Right lung (tissue), 5 donors: Measurements from ENCODE around the gene MYH14. TPM values are rescaled to one million over a fixed set of nuclear protein-coding genes. Genes with fewer than 3 reads are reported as not detected.
A peak's percentile ranks its signal among the peaks of the same experiment; 100 is the strongest.

Source experiments
- DNase-seq, 2 donors: peaks; one replicate each; pipeline ENCODE4 v3.0.0-alpha.2; 2013
- polyA plus RNA-seq, 5 donors: library from polyadenylated mRNA; unstranded; fragments of 120-200 nt; gene quantifications; one replicate each; pipeline versions ENCODE4 v1.2.1 to v1.2.3, GENCODE V29; 2013; ENCODE audit warnings: inconsistent platforms in 1 of 5, low replicate concordance in 1 of 5; ENCODE audit not compliant: insufficient read length in 5 of 5, insufficient read depth in 1 of 5

MYH14 gene
- polyA plus RNA-seq, 5 donors, result 30.6 to 77.6 (median 45.7) TPM

DNA sequence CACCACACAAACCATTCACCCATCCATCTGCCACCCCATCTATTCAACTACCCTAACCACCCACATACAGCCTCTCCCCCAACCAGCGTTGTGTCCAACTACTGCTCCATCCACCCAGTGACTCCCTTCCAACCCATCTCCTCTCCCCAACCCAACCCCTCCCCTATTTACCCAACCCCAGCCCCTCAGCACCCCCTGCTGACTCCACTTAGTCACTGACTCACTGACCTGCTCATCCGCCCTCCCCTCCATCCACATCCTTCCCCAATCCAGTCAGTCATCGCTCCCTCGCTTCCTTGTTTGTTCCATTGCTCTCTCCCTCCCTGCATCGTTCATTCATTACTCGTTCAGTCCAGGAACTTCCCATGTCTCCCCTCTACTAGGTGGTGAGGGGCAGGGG is 86.6 kb downstream of the MYH14 start:
- DNase-seq, result no peak

DNA sequence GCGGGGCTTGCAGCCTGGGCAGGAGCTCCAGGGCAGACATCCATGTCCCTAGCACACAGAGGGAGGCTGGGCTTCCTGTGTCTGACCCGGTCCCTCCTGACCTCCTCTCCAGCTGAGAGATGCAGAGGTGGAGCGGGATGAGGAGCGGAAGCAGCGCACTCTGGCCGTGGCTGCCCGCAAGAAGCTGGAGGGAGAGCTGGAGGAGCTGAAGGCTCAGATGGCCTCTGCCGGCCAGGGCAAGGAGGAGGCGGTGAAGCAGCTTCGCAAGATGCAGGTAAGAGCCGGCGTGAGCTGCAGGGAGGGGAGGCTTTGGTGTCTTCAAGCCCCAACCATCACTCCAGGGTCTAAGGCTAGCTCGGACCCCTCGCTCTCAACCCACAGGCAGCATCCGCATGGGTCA is 87.4 kb downstream of the MYH14 start:
- no peak for DNase-seq

GRCh38 chr19:50292216-50292827 is 88.9 kb downstream of the MYH14 start:
- DNase-seq, result no peak

DNA sequence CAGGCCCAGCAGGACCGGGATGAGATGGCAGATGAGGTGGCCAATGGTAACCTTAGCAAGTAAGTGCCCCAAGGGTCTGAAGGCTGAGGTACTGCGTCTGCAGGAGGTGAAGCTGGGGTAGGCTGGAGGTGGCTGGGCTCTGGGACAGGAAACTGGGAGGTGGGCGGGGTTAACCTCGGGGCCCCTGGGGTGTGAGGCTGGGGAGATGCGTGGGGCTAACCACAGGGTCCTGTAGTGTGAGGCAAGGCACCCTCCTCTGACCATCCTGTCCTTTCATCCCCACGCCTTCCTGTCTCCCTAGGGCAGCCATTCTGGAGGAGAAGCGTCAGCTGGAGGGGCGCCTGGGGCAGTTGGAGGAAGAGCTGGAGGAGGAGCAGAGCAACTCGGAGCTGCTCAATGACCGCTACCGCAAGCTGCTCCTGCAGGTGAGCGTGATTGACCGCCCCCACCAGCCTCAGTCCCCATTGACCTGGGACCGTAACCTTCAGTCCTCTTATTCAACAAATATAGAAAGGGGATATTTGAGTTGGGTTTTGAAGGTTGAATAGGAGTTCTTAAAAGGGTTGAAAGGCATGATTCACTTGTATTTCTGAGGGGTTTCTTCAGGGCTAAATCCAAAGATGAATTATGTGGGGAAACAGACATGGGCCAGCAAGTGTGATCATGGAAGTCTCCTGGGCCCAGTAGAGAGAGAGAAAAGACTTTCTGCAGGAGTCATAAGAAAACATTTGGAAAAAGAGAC is 90.0 kb downstream of the MYH14 start:
- DNase-seq, result no peak

GRCh38 chr19:50300051-50300450 is 96.6 kb downstream of the MYH14 start:
- no peak for DNase-seq

DNA sequence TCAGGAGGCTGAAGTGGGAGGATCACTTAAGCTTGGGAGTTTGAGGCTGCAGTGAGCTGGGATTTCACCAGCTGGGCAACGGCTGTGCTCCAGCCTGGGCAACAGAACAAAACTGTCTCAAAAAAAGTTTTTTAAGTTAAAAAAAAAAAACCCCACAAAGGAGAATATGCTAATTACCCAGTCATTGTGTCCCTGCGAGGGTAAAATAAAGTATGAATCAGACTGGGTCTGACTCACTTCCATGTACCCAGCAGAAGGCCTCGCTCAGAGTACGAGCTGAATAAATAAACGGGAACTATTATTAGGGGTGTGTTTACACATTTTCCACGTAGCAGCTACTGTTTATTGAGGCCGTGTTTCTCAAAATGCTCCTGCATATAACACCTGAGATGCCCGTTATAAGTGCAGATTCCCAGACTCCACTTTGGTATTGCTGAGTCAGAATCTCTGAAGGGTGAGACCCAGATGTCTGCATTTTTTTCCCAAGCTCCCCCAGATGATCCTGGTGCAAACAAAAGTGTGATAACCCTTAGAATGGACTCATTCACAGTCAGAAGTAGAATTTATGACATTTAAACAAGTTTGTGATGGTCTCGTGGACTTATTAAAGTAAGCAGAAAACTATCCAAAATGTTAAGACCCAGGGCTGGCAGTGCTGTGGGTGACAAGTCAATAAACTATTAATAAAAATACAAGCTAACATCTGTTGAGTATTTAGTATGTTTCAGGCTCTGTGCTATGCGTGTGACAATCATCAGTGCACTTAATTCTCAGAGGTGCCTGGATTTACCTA is 97.6 kb downstream of the MYH14 start:
- no peak for DNase-seq

DNA sequence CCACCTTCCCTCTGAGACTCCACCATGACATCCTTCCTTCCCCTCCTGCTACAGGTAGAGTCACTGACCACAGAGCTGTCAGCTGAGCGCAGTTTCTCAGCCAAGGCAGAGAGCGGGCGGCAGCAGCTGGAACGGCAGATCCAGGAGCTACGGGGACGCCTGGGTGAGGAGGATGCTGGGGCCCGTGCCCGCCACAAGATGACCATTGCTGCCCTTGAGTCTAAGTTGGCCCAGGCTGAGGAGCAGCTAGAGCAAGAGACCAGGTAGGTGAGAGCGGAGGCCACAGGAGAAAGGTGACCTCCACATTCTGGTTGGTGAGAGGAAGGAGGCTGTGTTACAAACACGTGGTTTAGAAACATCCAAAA is 98.2 kb downstream of the MYH14 start:
- DNase-seq, result no peak

DNA sequence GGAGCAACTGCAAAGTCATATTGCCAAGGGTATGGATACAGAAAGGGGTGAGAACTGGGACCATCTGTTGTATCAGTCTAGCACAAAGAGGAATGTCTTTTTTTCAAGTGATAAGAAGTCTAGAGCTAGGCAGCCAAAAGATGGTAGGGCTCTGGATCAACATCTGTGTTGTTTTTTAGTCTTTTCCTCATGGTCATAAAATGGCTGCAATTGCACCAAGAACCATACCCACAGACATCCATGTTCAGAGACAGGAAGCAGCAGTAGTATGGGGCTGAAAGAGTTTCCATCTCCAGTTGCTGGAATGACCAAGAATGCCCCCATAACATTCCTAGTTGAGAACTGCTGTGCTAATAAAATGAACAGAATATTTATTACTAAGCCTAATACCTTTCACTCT is 100.1 kb downstream of the MYH14 start:
- no peak for DNase-seq

DNA sequence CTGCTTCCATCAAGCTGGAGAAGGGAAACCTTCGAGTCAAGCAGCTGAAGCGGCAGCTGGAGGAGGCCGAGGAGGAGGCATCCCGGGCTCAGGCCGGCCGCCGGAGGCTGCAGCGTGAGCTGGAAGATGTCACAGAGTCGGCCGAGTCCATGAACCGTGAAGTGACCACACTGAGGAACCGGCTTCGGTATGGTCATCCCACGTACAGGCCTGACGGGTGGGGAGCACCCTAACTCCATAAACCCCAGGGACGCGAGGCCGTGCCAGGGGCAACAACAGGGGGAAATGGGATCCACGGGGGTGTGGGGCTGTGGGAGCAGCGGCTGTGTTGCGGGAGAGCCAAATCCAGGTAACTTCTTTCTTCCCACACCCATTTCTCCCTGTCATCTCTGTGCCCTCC is 105.6 kb downstream of the MYH14 start:
- DNase-seq, result no peak

GRCh38 chr19:50309396-50310125 is 106.1 kb downstream of the MYH14 start:
- DNase-seq, result no peak

- DNase-seq, result no peak
These were observed 107.5 kb downstream of the MYH14 start for GRCh38 chr19:50310759-50311465.

GRCh38 chr19:50311723-50312635 is 108.6 kb downstream of the MYH14 start:
- peak; percentile 59 to 62 for DNase-seq

- DNase-seq, result no peak
These were observed 109.8 kb downstream of the MYH14 start for GRCh38 chr19:50312967-50313811.

DNA sequence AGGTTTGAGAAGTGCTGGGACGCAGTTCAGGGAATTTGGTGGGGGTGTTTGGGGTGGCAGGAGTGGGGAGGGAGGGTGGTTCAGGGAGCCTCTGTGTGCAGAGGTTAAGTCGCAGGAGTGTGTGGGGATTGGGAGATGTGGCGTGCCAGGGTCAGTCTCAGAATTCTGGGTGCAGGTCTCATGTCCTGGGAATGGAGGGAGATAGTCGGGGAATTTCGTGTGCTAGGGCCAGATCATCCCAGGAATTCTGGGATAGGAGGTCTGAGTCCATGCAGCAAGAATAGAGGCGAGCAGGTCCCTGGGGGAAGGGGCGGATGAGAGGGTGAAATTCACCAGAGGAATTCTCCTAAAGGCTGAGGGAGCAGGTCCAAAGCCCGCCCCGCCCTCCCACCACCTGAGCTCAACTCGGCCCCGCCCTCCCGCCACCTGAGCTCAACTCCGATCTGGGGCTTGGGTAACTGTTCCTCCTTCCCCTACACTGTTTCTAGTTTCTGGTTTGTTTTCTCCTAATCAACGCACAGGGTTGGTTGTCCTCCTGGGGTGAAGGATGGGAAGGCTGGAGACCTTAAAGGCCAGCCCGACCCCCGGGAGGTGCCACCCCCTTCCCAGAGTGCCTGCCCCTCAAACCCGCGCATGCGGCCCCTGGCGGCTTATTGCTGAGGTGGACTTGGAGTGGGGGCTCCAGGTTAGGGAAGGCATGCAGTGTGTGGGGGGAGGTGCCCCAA is 110.6 kb downstream of the MYH14 start:
- no peak for DNase-seq

- DNase-seq, result no peak
These were observed 111.6 kb downstream of the MYH14 start for GRCh38 chr19:50314724-50315708.

GRCh38 chr19:50315773-50316448 is 112.5 kb downstream of the MYH14 start:
- DNase-seq, result no peak

DNA sequence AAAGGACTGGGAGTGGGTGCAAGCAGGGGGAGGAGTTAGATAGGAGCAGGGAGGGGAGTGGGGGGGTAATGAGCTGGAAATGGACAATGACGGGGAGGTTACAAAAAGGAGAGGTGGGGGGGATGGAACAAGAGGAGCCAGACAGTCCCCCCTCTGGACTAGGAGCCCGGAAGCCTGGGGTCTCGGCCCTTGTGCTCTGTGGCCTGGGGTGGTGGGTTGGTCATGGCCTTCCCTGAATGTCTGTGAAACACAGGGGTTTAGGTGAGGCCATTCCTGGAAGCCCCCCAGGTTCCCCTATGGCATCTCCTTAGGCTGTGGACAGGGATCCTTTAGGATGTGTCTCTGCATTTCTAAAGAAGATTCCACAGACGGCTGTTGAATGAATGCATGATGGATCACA is 113.7 kb downstream of the MYH14 start:
- DNase-seq, result no peak
